Measurements from ENCODE around the gene PRPF6. TPM values are rescaled to one million over a fixed set of nuclear protein-coding genes. Genes with fewer than 3 reads are reported as not detected.

Gene PRPF6
- total and polyA plus RNA-seq, 2 of the 13 experiments (the other 11 are each of a cell fraction or from before 2014, with no cell fraction given): 63.7 to 101 TPM

DNA sequence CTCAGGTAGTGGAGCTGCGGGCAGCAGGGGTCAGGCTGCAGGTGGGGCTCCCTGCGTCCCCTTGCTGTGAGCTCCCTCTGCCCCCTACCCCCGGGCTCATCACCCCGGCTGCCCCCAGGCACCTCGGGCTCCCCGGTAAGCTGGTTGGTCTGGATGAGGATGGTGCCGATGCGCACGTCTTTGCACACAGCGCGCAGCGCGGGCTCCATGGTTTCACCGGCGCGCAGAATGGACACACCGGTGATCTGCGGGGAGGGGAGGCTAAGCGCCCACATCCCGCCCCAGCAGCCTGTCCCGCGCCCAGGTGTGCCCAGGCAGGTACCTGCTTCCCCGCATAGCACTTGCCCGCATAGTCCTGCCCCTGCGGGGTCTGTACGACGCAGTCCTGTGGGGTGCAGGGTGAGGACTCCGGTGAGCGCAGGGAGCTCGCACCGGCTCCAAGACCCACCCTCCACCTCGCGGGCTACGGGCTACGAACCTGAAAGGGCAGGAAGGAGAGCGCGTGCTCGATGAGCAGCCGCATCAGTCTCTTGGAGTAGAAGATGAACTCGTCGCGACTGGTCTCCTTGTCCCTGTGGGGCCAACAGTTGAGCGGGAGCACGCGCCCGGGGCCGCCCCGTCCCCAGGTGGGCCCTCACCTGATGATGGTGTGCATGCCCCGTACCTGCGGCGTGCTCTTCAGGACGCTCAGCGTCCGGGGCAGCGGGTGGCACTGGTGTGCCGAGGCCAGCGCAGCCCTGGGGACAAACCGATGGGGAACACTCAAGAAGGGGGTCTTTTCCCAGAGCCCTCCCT, 40.3 kb upstream of the PRPF6 start (continued):
- no peak for TF ChIP-seq ZIK1 (CRISPR knock-in tag; IDR thresholded peaks at IDR 0.05; ENCODE audit: borderline replicate concordance, low read depth)
- no peak for TF ChIP-seq CEBPG (CRISPR knock-in tag; IDR thresholded peaks at IDR 0.05)
- TF ChIP-seq MTF2 (CRISPR knock-in tag; IDR thresholded peaks at IDR 0.05; ENCODE audit: borderline replicate concordance): no peak
- no peak for TF ChIP-seq ARNTL (CRISPR knock-in tag; IDR thresholded peaks at IDR 0.05)
- no peak for TF ChIP-seq SIN3A (IDR thresholded peaks at IDR 0.05; ENCODE audit: borderline replicate concordance, low read depth, low read length)
- TF ChIP-seq ZSCAN31 (CRISPR knock-in tag; IDR thresholded peaks at IDR 0.05; ENCODE audit: low read depth): no peak
- no peak for TF ChIP-seq MED1 (CRISPR knock-in tag; IDR thresholded peaks at IDR 0.05)
- TF ChIP-seq AGO1 (IDR thresholded peaks at IDR 0.05; ENCODE audit: low read depth, low read length, poor library complexity, severe bottlenecking): peak; percentile 58
- TF ChIP-seq PHF20 (CRISPR knock-in tag; IDR thresholded peaks at IDR 0.05): no peak
- peak; percentile 3 for TF ChIP-seq HNRNPH1 (optimal IDR thresholded peaks at IDR 0.05; ENCODE audit: low read depth, low read length)
- TF ChIP-seq, protein P1, sequence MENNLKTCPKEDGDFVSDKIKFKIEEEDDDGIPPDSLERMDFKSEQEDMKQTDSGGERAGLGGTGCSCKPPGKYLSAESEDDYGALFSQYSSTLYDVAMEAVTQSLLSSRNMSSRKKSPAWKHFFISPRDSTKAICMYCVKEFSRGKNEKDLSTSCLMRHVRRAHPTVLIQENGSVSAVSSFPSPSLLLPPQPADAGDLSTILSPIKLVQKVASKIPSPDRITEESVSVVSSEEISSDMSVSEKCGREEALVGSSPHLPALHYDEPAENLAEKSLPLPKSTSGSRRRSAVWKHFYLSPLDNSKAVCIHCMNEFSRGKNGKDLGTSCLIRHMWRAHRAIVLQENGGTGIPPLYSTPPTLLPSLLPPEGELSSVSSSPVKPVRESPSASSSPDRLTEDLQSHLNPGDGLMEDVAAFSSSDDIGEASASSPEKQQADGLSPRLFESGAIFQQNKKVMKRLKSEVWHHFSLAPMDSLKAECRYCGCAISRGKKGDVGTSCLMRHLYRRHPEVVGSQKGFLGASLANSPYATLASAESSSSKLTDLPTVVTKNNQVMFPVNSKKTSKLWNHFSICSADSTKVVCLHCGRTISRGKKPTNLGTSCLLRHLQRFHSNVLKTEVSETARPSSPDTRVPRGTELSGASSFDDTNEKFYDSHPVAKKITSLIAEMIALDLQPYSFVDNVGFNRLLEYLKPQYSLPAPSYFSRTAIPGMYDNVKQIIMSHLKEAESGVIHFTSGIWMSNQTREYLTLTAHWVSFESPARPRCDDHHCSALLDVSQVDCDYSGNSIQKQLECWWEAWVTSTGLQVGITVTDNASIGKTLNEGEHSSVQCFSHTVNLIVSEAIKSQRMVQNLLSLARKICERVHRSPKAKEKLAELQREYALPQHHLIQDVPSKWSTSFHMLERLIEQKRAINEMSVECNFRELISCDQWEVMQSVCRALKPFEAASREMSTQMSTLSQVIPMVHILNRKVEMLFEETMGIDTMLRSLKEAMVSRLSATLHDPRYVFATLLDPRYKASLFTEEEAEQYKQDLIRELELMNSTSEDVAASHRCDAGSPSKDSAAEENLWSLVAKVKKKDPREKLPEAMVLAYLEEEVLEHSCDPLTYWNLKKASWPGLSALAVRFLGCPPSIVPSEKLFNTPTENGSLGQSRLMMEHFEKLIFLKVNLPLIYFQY (CRISPR knock-in tag; IDR thresholded peaks at IDR 0.05; ENCODE audit: borderline replicate concordance): no peak
- TF ChIP-seq ZNF749 (CRISPR knock-in tag; IDR thresholded peaks at IDR 0.05; ENCODE audit: borderline replicate concordance): no peak
- no peak for TF ChIP-seq PHF5A (CRISPR knock-in tag; IDR thresholded peaks at IDR 0.05; ENCODE audit: low read depth, unreplicated experiment)
- peak; percentile 1 for TF ChIP-seq SRSF1 (optimal IDR thresholded peaks at IDR 0.05; ENCODE audit: low read depth, low read length)
- TF ChIP-seq, protein P2, sequence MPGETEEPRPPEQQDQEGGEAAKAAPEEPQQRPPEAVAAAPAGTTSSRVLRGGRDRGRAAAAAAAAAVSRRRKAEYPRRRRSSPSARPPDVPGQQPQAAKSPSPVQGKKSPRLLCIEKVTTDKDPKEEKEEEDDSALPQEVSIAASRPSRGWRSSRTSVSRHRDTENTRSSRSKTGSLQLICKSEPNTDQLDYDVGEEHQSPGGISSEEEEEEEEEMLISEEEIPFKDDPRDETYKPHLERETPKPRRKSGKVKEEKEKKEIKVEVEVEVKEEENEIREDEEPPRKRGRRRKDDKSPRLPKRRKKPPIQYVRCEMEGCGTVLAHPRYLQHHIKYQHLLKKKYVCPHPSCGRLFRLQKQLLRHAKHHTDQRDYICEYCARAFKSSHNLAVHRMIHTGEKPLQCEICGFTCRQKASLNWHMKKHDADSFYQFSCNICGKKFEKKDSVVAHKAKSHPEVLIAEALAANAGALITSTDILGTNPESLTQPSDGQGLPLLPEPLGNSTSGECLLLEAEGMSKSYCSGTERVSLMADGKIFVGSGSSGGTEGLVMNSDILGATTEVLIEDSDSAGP (CRISPR knock-in tag; IDR thresholded peaks at IDR 0.05; ENCODE audit: borderline replicate concordance): peak; percentile 25; the same call in 1 of the 2 replicates

Data from HepG2 (cell line).